SK-N-SH (cell line): ENCODE results near the gene ARHGEF26. TPM values are rescaled to one million over a fixed set of nuclear protein-coding genes. Genes with fewer than 3 reads are reported as not detected.

Experiments
- CTCF ChIA-PET: fragments of 300-600, 350-600 bp; formaldehyde crosslinking; extraction: SDS; loops from one replicate; lab custom pipeline; 2021; lab: Yijun Ruan, JAX
- POLR2A ChIA-PET: fragments of 350-600 bp; sonication (Branson Sonifier 250); formaldehyde crosslinking; extraction: SDS; loops from one replicate; lab custom pipeline; 2020; ENCODE audit warnings: antibody characterized with exemption, inconsistent platforms; lab: Yijun Ruan, JAX
- DNase-seq: peaks from one replicate; pipeline ENCODE4 v3.0.0; 2012
- H2AFZ ChIP-seq: fragments of 200-600 bp; sonication (generic); 2 replicates; pipeline ENCODE4 v1.8.1; 2016; ENCODE audit warnings: antibody characterized with exemption, mild to moderate bottlenecking, low read depth
- H3F3A ChIP-seq: fragments of 200-600 bp; sonication (generic); replicated peaks from 2 replicates; pipeline ENCODE3; 2016; ENCODE audit warnings: antibody characterized with exemption, mild to moderate bottlenecking; ENCODE audit not compliant: insufficient read depth
- H3K27ac ChIP-seq, 2 experiments: fragments of 200-500 bp in 1 of 2; fragments of 200-600 bp in 1 of 2; sonication (Bioruptor generic) in 1 of 2; sonication (generic), shearing (Covaris generic) in 1 of 2; 2 replicates each; pipeline versions ENCODE4 v1.5.1 to v1.6.1; 2014 to 2016; ENCODE audit warnings: low read depth in 2 of 2, inconsistent platforms in 1 of 2, low read length in 1 of 2, mild to moderate bottlenecking in 1 of 2, mixed read lengths in 1 of 2
- H3K27me3 ChIP-seq: fragments of 200-600 bp; sonication (generic), shearing (Covaris generic); 2 replicates; pipeline ENCODE4 v1.6.1; 2016; ENCODE audit warnings: mixed run types; ENCODE audit not compliant: insufficient read depth
- H3K36me3 ChIP-seq, 2 experiments: fragments of 200-500 bp in 1 of 2; fragments of 200-600 bp in 1 of 2; sonication (Bioruptor generic) in 1 of 2; sonication (generic) in 1 of 2; replicated peaks in 1 of 2; 2 replicates each; pipeline versions ENCODE3 to v1.5.1; 2014 to 2016; ENCODE audit warnings: low read length in 1 of 2, mild to moderate bottlenecking in 1 of 2; ENCODE audit not compliant: insufficient read depth in 2 of 2, control insufficient read depth in 1 of 2
- H3K4me1 ChIP-seq, 2 experiments: fragments of 200-500 bp in 1 of 2; fragments of 200-600 bp in 1 of 2; sonication (Bioruptor generic) in 1 of 2; sonication (generic), shearing (Covaris generic) in 1 of 2; 2 replicates each; pipeline versions ENCODE4 v1.5.1 to v1.6.1; 2014 to 2016; ENCODE audit warnings: low read depth in 1 of 2, low read length in 1 of 2, mixed run types in 1 of 2; ENCODE audit not compliant: insufficient read depth in 2 of 2, control insufficient read depth in 1 of 2
- H3K4me2 ChIP-seq: fragments of 200-600 bp; sonication (generic), shearing (Covaris generic); 2 replicates; pipeline ENCODE4 v1.6.1; 2017; ENCODE audit warnings: mixed run types
- H3K4me3 ChIP-seq, 2 experiments: fragments of 200-500 bp in 1 of 2; fragments of 200-600 bp in 1 of 2; sonication (Bioruptor generic) in 1 of 2; sonication (generic), shearing (Covaris generic) in 1 of 2; 2 replicates each; pipeline versions ENCODE4 v1.5.1 to v1.8.1; 2014 to 2016; ENCODE audit warnings: low read depth in 2 of 2, inconsistent platforms in 1 of 2, low read length in 1 of 2, mild to moderate bottlenecking in 1 of 2, mixed read lengths in 1 of 2, moderate library complexity in 1 of 2
- H3K79me2 ChIP-seq: fragments of 200-600 bp; sonication (generic); 2 replicates; pipeline ENCODE4 v1.8.1; 2017; ENCODE audit warnings: mild to moderate bottlenecking; ENCODE audit not compliant: insufficient read depth
- H3K9ac ChIP-seq: fragments of 200-600 bp; sonication (generic); 2 replicates; pipeline ENCODE4 v1.6.1; 2017; ENCODE audit warnings: mixed run types
- H3K9me2 ChIP-seq: fragments of 200-600 bp; sonication (generic); 2 replicates; pipeline ENCODE4 v1.6.1; 2017; ENCODE audit warnings: mixed run types
- H3K9me3 ChIP-seq: fragments of 200-600 bp; sonication (generic); 2 replicates; pipeline ENCODE4 v1.6.1; 2017; ENCODE audit warnings: mixed run types, mild to moderate bottlenecking, moderate library complexity
- H4K20me1 ChIP-seq: fragments of 200-600 bp; sonication (generic); 2 replicates; pipeline ENCODE4 v1.6.1; 2017; ENCODE audit warnings: mild to moderate bottlenecking, mixed run types; ENCODE audit not compliant: insufficient read depth
- ELF1 ChIP-seq: IDR thresholded peaks from 2 replicates; pipeline ENCODE4 v1.4.0; 2012
- EZH2phosphoT487 ChIP-seq: fragments of 200-600 bp; sonication (generic); IDR thresholded peaks from 2 replicates; pipeline ENCODE4 v1.6.1; 2017; ENCODE audit warnings: low read depth, mixed run types, mild to moderate bottlenecking, antibody characterized with exemption, moderate library complexity, borderline replicate concordance
- FOXJ3 ChIP-seq: sonication (generic); formaldehyde crosslinking; IDR thresholded peaks from 2 replicates; pipeline ENCODE4 v1.5.1; 2020; ENCODE audit warnings: mild to moderate bottlenecking, missing genetic modification reagents
- GATA2 ChIP-seq: sonication (generic); formaldehyde crosslinking; IDR thresholded peaks from 2 replicates; pipeline ENCODE4 v1.5.0; 2020; ENCODE audit warnings: mild to moderate bottlenecking, missing genetic modification reagents
- IRF3 ChIP-seq: fragments of 150-350 bp; IDR thresholded peaks from 2 replicates; pipeline ENCODE4 v1.6.1; 2016; ENCODE audit warnings: mild to moderate bottlenecking, low read depth, low read length
- MEF2A ChIP-seq: IDR thresholded peaks from 2 replicates; pipeline ENCODE4 v1.4.0; 2012; ENCODE audit warnings: low read depth, borderline replicate concordance
- NFIC ChIP-seq: IDR thresholded peaks from 2 replicates; pipeline ENCODE4 v1.4.0; 2012; ENCODE audit warnings: borderline replicate concordance
- PBX3 ChIP-seq: IDR thresholded peaks from 2 replicates; pipeline ENCODE4; 2012
- REST ChIP-seq: IDR thresholded peaks from 2 replicates; pipeline ENCODE4 v1.6.1; 2012; ENCODE audit warnings: mild to moderate bottlenecking, low read depth, low read length, moderate library complexity
- RFX5 ChIP-seq: IDR thresholded peaks from 2 replicates; pipeline ENCODE4 v1.6.1; 2012; ENCODE audit warnings: mild to moderate bottlenecking, improper control_type of control experiment, low read length
- ZBTB33 ChIP-seq: IDR thresholded peaks from 2 replicates; pipeline ENCODE4 v1.4.0; 2012; ENCODE audit warnings: low read depth, borderline replicate concordance
- WGBS: methylation state at CpG from one replicate; pipeline ENCODE4 v1.1.6; 2017; ENCODE audit warnings: low lambda C conversion rate; 5-methylcytosine and 5-hydroxymethylcytosine counted together
- polyA plus RNA-seq, 3 experiments: library from polyadenylated mRNA; depleted of rRNA; stranded (reverse); fragments of >200 nt; gene quantifications; 2 replicates each; pipeline ENCODE4 v1.2.3, GENCODE V29; 2012
- TF ChIP-seq, protein P1 (sequence below): fragments of 200-600 bp; sonication (generic); IDR thresholded peaks from 2 replicates; pipeline ENCODE4 v1.6.1; 2017; ENCODE audit warnings: antibody characterized with exemption, mild to moderate bottlenecking, moderate library complexity

Gene ARHGEF26
- polyA plus RNA-seq, 1 of the 3 experiments (the other 2 are of a cell fraction) = 1.2 TPM

DNA sequence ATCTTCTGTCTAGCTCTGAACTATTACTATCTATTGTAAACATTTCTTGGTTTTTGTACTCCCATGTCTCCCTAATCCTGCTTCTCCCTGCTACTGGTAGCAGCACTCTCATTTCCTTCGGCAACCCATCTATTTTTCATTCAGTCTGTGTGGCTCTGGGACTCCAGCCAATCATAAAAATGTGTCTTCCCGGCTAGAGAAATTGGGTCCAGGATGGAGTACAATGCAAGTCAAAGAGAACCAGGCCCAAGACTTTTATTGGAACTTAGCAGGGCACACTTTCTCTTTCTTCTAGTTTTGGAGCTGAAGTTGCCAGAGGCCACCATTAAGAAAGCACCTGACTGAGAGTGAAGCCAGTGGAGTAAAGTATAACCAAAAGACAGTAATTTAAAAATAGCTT is 22.8 kb upstream of the ARHGEF26 start:
- no peak for DNase-seq

More for the DNA sequence above, 22.8 kb upstream of the ARHGEF26 start:
- CTCF ChIA-PET = interaction anchor here (0.6 to 1.9 kb wide), 4 partner anchors 22 to 155 kb away, joined by 3 to 9 read pairs (median 4); no protein-coding TSS in a partner anchor
- no peaks in the 10 kb centered on the region for H3K79me2 ChIP-seq
- H3K27ac ChIP-seq = no peak overlapping the region
- no peaks in the 10 kb centered on the region for H3K4me1 ChIP-seq
- no peaks in the 10 kb centered on the region for H4K20me1 ChIP-seq
- no peaks in the 10 kb centered on the region for H3K9me2 ChIP-seq
- H3K4me2 ChIP-seq = no peak overlapping the region
- no peak overlapping the region for H3K9ac ChIP-seq
- H3K9me3 ChIP-seq = no peaks in the 10 kb centered on the region
- H3K27me3 ChIP-seq = no peaks in the 10 kb centered on the region
- H3K4me3 ChIP-seq = no peak overlapping the region
- H2AFZ ChIP-seq = peak overlapping the region; percentile 61; the same call in 1 of the 2 replicates
- 63% methylated on average over 2 of the region's 2 CpGs for WGBS
- POLR2A ChIA-PET = no interaction called here
- H3F3A ChIP-seq = no peaks in the 10 kb centered on the region
- no peak for TF ChIP-seq PBX3
- TF ChIP-seq, protein P1, sequence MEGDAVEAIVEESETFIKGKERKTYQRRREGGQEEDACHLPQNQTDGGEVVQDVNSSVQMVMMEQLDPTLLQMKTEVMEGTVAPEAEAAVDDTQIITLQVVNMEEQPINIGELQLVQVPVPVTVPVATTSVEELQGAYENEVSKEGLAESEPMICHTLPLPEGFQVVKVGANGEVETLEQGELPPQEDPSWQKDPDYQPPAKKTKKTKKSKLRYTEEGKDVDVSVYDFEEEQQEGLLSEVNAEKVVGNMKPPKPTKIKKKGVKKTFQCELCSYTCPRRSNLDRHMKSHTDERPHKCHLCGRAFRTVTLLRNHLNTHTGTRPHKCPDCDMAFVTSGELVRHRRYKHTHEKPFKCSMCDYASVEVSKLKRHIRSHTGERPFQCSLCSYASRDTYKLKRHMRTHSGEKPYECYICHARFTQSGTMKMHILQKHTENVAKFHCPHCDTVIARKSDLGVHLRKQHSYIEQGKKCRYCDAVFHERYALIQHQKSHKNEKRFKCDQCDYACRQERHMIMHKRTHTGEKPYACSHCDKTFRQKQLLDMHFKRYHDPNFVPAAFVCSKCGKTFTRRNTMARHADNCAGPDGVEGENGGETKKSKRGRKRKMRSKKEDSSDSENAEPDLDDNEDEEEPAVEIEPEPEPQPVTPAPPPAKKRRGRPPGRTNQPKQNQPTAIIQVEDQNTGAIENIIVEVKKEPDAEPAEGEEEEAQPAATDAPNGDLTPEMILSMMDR = no peak
- TF ChIP-seq GATA2 (CRISPR knock-in tag) = no peak
- TF ChIP-seq NFIC = no peak
- no peak for TF ChIP-seq REST
- no peak for TF ChIP-seq FOXJ3 (CRISPR knock-in tag)
- no peak for TF ChIP-seq RFX5
- no peak for TF ChIP-seq EZH2phosphoT487
- TF ChIP-seq ELF1 = no peak
- TF ChIP-seq MEF2A = no peak
- no peak for TF ChIP-seq ZBTB33
- TF ChIP-seq IRF3 = no peak
- no peaks in the 10 kb centered on the region for H3K36me3 ChIP-seq
